ENCODE results near the gene TTC28.

Gene TTC28

DNA sequence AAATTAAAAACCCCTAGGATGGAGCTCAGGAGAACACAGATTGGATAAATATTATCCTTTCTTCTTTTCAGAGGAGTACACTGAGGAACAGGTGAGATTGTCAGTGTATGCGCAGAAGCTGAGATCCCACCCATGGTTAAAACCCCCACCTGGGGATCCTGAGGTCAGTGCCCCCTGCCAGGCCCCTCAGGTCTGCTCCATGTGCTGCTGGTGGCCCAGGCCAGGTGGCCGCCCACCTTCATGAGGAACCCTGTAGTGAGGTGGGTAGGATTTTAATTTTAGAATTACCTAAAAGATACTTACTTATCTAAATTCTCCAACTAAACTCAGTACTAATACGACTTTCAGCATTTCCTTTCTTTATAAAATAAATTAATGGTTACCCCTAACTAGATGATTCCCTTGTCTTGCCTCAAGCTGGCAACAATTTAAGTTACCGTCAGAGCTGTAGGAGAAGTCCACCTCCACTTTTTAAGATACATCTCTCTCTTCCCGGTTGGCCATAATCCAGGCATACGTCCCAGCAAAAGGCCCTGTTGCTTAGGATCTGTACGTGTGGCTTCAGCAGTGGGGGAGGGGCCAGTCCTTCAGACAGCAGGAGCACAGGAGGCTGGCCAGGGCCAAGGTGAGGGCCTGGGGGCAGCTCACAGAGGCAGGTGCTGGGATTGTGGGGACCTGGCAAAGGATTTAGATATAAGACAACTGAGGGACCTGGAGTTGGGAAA, 699.1 kb downstream of the TTC28 start:
- no peak for DNase-seq

DNA sequence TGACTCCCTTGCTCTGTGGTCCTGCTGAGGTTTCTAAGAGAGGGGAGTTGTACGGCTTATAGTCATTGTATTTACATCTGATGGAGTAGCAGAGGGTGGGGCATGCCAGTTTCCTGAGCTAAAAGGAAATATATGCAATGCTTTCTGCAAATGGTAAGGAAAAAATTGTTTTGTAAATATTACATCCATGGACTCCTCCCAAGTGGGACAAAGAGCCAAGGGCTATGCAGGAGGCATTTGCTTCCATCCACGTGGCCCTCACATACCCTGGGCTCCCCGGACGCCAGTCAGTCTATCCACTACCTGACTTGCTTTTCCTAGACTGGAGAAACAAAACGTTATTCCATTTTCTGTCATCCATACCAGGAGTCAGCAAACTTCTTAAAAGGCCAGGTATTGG, 700.8 kb downstream of the TTC28 start:
- DNase-seq: no peak

DNA sequence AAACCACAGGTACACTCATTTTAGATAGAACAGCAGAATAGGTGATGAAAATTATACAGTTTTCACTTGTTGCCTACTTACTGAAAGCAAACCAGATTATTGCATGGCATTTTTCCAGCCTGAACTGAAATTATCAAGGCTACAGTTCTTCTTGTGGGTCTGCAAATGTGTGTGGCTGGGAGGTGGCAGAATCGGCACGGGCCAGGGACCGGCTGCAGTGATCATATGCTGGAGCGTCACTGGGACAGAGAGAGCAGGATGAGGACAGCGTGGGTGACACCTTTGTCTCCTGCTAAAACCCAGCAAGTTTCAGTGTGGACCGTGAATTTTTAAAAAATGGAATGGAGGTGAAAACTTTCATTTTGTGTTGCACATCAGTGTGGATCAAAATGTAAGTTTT, 701.3 kb downstream of the TTC28 start:
- DNase-seq: no peak

DNA sequence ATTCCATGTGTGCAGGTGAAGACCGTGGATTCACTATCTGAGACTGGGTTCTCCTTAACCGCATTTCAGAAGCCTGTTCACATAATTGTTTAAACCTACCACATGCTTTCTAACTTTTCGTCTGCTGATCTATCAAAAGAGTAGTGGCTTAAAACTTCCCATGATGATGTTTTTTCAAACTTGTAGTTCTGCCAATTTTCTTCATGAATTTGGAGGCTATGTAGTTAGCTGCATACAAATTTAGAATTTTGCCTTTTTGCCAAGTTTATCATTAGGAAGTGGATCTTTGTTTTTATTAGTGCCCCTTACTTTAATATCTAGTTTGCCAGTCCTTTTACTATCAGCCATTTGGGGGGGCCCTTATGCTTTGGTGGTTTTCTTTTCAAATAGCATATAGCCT, 703.1 kb downstream of the TTC28 start:
- DNase-seq: no peak

DNA sequence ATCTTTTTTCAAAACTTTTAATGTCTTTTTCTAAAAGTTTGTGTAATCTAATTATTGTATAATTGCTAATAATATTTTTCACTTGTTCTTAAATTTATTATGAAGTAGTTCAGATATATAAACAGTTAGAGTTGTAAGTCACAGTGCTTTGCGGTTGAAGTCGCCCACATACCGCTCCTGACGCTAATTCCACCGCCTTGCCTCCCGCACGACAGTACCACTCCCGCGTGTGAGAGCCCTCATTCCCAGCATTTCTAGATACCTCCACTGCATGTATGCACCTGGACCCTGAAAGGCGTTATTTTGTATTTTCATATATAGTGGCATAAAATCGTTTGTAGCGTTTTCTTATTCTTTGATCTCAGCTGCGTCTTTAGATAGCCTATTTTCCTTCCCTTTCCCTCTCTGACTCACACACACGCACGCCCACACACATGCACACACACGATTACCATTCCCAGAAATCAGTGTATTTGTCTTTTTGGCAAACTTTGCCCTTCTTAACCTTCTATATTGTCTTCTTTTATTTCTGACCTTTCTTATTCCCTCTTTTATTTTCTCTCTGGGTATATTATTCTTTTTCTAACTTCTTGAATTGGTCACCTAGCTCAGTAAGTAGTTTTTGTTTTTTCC, 704.1 kb downstream of the TTC28 start:
- DNase-seq: no peak

DNA sequence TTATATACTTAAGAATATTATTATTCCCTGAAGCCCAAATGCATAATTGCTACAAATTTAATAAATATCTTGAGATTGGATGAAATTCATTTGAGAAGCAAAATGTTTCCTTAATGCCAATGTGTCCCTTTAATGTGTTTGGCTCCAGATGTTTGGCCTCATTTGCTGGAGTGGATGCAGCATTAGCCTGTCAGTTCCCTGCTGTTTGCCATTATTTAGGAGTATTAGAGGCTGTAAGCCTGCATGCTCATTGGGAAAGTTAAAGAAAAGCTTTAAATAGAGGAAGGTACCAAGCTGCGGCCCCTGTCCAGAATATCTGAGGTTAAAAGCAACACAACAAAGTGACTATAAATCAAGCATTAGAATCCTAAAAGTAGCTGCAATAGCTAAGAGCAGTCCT, 705.8 kb downstream of the TTC28 start:
- DNase-seq: no peak

DNA sequence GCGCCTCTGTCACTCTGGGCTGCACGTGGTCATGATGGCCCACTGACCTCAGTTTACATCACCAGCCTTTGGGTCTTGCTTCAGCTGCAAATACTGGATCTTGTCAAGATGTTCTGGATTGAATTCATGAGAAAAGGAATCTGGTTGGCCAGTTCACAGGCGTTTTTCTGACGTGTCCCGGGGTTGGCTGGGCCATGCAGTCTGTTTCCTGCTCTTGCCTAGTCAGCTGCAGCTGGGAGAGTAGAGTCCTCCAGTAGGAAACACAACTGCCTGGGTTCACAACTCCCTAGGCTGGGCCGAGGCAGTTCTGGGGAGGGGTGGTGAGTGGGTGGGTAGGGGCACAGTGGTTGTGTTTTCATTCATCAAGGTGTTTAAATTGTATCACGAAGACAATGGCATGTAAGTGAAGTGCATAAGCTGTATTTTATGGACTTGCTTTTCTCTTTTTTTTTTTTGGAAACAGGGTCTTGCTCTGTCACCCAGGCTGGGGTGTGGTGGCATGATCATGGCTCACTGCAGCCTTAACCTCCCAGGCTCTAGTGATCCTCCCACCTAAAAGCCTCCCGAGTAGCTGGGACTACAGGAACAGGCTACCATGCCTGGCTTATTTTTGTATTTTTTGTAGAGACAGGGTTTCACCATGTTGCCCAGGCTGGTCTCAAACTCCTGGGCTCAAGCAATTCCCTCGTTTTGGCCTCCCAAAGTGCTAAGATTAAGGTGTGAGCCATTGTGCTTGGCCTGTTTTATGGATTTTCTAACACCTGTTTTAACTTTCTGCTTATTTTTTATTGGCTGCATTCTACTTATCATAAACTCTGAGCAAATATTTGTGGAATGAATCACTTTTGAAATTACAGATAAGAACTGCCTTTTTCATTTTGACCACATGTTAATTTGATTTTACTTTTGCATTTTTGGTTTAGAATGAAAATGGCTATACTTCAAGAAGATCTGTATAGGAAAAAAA, 706.6 kb downstream of the TTC28 start:
- DNase-seq: no peak

DNA sequence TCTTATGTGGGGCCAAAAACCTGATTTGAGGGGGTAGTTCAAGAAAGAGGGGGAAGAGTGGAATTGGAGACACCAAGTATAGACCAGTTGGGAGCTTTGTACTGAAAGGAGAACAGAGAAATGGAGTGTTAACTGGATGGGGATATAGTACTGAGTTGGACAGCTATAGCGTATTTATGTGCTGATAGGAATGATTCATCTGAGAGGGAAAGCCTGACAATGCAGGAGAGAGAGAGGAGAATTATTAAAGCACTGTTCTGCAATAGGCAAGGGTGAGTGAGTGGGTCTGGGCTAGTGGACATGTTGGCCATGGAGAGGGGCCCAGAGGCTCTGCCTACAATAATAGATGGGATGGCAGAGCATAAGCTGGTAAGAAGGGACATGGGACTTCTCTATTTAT, 707.7 kb downstream of the TTC28 start:
- DNase-seq: no peak

DNA sequence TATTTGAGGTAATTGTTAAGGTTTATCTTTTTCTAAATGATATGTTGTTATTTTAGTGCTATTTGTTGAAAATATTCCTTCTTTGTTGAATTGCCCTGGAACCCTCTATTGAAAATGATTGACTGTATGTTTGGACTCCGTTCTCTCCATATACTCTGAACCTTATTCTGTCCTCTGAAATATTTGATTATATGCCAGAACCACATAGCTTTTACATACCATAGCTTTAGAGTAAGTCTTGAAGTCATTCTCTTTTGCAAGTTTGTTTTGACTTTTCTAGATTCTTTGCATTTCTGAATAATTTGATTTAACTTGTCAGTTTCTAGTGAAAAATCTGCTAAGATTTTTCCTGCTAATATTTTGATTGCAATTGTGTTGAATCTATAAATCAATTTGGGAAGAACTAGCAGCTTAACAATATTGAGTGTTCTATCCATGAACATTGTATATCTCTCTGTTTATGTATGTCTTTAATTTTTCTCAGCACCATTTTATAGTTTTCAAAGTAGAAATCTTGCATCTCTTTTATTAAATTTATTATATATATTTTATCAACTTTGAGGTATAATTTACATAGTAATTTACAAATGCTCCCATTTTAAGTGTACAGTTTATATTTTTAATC, 708.9 kb downstream of the TTC28 start:
- DNase-seq: no peak

DNA sequence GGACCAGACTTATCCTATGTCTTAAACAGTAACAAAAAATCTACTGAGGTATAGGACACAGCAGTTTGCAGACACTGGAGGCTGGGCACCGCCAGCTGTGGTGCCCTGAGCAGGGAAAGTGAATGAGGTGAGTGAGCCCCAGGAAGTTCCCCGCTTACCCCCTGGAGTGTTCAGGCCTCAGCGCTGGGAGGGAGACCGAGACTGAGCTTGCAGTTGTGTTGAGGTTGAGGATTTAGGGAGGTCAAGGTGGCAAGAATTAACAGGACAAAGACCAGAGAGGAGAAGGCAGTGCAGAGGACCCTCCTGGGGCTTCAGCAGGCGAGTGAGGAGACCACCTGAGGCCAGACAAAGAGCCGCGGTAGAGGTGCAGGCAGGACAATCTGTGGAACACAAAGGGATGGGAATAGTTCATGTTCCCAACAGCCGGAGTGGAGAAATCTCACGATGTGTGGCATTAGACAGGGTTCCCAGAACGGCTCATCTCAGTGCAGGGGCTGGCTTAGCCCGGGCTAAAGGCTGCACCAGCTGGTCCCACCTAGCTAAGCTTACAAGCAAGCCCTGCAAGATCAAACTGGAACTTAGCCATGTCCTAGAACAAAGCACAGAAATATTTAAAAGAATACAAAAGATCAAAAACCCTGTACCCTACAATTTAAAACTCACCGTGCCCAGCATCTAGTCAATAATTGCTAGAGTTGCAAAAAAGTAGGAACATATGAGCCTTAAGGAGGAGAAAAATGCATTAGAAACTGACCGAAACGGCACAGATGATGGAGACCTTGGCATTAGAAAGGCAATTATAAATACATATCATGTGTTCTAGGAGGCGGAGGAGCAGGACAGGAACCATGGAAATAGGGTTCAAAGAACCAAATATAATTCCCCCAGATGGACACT, 713.2 kb downstream of the TTC28 start:
- no peak for DNase-seq

DNA sequence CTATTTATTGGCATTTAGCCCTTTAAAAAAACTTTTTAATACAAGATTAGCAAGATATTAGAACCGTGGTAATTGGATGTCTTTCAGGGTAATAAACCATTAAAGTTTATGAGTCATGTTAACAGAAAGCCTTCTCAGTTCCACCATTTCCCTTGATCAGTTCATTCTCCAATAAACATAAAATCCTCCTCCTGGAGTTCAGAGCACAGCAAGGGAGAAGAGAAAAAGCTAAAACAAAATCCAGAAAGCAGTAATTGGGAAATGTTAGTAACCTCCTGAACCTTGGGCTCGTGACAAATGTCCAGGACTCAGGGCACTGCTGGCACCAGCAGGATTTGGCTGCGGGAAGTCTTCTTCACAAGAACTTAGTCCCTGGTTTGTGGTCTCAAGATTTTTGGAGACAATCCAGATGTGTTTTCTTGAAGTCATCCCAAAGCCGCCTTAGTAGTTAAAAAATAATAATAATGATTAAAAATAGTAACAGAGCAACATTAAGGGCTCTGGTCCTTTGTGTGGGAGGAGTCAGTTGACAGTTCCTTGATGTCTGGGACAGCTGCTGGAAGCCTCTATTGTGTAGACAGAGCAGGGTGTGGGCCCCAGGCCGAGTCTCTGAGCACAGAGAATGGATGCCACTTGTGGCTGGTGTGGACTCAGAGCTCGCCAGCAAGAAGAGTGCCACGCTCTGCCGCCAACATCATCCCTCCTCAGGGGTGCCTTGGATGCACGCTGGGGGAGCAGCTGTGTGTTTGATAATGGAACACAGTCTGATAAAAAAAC, 717.2 kb downstream of the TTC28 start:
- DNase-seq: no peak

DNA sequence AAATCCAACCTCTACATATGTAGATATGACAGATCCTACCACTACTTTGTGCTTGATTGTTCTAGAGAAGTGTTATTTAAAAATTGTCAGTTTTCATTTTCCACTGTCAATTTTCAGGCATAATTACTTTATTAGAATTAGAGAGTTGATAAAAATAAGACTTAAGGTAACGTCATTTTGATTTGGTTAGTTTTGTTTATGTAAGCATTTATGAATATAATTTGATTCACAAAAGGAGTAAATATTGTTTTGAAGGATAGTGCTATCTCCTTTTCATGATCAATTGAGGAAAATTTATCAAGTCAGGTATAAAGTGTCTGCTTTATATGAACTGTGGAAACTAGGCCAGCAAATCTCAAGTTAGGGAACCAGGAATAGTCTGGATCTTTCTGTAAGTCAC, 718.0 kb downstream of the TTC28 start:
- DNase-seq: no peak

DNA sequence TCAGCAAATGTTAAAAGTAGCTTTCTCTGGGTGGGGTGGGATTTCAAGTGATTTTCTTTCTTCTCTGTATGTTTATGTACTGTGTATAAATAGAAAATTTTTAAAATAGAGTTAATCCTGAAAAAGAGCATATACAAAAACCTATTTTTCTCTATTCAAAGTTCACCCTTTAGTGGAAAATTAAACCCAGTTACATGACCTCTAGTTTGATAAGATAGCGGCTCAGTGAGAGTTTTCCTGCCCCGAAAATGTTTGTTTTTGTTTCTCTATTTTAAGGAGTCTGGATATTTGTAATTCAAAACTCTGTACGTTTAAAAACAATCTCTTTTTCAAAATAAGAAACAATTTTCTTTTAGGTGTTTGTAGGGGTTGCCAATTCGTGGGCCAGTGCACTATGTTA, 718.5 kb downstream of the TTC28 start:
- DNase-seq: no peak

DNA sequence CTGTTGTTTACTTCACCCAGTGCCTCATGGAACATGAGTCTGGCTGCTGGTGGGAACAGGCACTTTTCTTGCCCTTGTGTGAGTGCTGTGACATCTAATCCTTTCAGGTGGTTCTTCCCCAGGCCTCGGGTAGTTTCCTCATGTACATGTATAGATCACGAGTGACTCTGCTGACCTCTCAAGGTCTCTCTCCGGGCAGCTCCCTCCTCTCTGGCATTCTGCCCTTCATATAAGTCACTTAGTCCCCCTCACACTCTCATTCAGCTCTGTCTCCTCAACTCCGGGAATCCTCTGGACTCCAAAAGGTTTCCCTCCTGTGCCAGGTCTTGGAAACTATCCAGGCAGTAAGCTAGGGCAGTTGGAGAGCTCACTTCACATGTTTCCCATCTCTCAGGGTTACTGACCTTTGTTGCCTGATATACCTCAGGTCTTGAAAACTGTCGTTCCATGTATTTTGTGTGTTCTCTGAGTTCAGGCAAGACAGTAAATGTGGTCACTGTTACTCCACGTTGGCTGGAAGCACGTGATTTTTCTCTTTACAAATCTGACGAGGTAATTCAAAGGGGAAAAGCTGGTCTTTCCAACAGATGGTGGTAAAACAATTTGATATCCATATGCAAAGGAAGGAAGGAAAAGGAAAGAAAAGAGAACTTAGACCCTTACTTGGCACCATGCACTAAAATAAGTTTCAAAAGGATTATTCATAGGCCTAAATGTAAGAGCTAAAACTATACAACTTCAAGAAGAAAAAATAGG, 720.1 kb downstream of the TTC28 start:
- no peak for DNase-seq

DNA sequence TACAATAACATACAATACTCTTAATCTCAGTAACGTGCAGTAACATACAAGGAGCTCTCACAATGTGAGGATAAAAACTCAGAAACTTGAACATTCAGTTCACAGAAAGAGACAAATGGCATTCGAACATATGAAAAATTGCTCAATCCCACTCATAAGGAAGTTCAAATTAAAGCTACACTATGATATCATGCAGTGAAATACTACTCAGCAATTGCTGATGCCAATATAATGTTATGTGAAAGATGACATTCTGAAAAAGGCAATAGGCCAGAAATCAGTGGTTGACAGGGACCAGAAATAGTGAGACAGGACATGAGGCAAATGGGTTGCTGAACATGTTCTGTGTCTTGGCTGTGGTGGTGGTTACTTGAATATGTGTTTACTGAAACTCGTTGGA, 726.9 kb downstream of the TTC28 start:
- DNase-seq: no peak

DNA sequence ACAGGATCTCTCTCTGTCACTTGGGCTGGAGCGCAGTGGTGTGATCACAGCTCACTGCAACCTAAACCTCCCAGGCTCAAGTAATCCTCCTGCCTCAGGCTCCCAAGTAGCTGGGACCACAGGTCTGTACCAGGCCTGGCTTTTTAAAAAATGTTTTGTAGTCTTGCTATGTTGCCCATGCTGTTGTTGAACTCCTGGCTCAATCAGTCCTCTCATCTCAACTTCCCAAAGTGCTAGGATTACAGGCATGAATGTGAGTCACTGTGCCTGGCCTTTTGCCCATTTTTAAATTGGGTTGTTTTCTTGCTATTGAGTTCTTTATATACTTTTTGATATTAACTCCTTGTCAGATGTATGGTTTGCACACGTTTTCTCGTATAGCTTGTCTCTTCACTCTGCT, 727.5 kb downstream of the TTC28 start:
- no peak for DNase-seq

DNA sequence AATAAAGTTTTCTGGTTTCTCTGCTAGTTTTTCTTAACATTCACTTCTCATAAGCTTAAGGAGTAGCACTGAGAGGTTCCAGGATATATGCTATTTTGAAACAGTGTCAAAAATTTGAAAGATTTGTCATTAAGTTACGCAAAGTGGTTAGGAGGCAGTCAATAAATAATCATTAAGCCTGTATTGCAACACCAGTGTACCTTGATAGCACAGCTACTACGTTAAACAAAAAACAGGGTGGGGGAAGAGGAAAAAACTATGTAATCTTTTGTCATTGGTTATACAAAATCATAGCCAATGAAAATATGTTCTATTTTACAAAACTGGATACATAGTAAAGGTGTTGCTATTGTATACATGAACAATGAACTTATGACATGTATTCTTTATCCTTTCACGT, 730.2 kb downstream of the TTC28 start:
- DNase-seq: no peak

DNA sequence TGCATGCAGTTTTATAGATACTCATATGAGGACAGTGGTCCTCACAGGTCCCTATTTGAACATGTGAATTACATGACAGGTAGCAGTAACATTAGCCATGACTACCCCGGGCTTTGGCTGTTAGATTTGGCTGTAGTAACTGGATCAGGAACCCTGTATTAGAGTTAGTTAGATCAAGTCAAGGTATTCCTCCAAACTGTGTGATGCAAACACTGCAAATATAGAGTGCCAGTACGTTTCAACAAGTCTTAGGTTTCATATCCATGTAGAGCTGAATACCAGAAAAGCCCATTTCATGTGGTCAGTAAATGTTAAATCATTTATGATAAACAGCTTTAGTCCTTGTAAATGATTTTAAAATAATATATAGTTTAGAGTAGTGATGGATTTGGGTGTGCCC, 731.1 kb downstream of the TTC28 start:
- no peak for DNase-seq

DNA sequence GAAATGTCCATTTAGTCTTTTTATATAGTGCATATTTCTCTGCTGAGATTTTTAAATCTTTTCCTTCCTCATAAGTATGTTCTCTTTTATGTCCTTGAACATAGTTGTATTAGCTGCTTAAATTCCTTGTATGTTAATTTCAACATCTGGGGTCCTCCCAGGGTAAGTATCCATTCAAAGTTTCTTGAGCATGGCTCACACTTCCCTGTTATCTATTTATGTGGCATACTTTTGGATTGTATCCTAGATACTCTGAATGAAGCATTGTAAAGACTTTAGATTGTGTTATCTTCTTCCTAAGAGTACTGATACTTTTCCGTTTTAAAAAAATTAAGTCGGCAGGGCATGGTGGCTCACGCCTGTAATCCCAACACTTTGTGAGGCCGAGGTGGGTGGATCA, 732.2 kb downstream of the TTC28 start:
- DNase-seq: no peak

DNA sequence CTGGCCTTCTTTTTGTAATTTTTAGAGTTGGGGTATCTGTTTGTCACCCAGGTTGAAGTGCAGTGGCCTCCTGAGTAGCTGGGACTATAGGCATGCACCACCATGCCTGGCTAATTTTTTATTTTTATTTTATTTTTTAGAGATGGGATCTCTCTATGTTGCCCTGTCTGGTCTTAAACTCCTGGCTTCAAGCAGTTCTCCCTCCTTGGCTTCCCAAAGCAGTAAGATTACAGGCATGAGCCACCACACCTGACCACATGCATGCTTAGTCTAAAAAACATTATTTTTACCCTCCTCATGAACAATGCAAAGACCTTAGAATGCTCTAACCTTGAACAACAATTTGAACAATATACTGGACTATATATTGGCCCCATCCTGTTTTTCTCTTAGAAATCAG, 738.5 kb downstream of the TTC28 start:
- no peak for DNase-seq

DNA sequence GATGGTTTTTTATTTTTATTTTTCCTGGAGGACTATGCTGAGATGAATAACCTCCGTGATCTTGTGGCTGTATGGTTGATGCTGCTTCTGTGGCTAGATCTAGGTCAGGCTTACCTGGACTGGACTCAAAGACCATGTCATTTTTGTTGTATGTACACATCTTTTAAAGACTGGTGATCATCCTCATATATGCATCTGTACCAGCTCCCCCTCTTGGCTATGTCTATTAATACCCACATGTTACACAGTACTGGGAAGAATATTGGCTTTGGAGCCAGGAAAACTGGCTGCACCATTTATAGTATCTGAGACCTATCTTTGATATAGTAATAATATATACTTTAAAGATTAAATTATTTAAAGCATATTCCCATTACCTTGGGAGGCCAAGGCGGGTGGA, 742.2 kb downstream of the TTC28 start:
- no peak for DNase-seq

Data from activated CD4-positive, alpha-beta T cell treated with anti-CD3 and anti-CD28 coated beads, Interleukin-2, amount 50 U/mL, for 4 hours (primary cell).